ENCODE data around the gene ADAP1. TPM values are rescaled to one million over a fixed set of nuclear protein-coding genes. Genes with fewer than 3 reads are reported as not detected.
A peak's percentile ranks its signal among the peaks of the same experiment; 100 is the strongest.

The ADAP1 gene
- total and polyA plus RNA-seq, 3 experiments from 2014 or later, result 37.7 to 77.3 (median 67.7) TPM

- Histone ChIP-seq H3K27ac (ENCODE audit: low read depth, low read length) (no peak overlapping the region), H3K4me1 (ENCODE audit: insufficient read depth, low read length) (peaks cover 4% of the 10 kb centered on the region), H3K4me3 (ENCODE audit: low read length) (no peak overlapping the region), H3K9me3 (ENCODE audit: low read length) (no peaks in the 10 kb centered on the region), H3K36me3 (ENCODE audit: insufficient read depth, low read length) (no peaks in the 10 kb centered on the region), H3K27me3 (ENCODE audit: insufficient read depth, low read length, poor library complexity, severe bottlenecking) (no peaks in the 10 kb centered on the region)
- Mint-ChIP-seq H3K27me3 (no peaks in the 10 kb centered on the region), H3K4me3 (no peak overlapping the region), H3K27ac (peak overlapping the region in 1 of 8 donors; percentile 54), H3K4me1 (peaks cover 0 to 5% (median 3%) of the 10 kb centered on the region in 3 donors), H3K9me3 (no peaks in the 10 kb centered on the region), H3K36me3 (peaks cover 0 to 30% (median 0%) of the 10 kb centered on the region in 3 donors)
- no peak for DNase-seq
- ChIA-PET CTCF (interaction anchor here (1.1 to 9.5 kb wide), 2 partner anchors 28 to 66 kb away, joined by 3 to 222 read pairs; no protein-coding TSS in a partner anchor), POLR2A (no interaction called here)
These were observed 43.2 kb upstream of the ADAP1 start for GRCh38 chr7:997404-998395.

DNA sequence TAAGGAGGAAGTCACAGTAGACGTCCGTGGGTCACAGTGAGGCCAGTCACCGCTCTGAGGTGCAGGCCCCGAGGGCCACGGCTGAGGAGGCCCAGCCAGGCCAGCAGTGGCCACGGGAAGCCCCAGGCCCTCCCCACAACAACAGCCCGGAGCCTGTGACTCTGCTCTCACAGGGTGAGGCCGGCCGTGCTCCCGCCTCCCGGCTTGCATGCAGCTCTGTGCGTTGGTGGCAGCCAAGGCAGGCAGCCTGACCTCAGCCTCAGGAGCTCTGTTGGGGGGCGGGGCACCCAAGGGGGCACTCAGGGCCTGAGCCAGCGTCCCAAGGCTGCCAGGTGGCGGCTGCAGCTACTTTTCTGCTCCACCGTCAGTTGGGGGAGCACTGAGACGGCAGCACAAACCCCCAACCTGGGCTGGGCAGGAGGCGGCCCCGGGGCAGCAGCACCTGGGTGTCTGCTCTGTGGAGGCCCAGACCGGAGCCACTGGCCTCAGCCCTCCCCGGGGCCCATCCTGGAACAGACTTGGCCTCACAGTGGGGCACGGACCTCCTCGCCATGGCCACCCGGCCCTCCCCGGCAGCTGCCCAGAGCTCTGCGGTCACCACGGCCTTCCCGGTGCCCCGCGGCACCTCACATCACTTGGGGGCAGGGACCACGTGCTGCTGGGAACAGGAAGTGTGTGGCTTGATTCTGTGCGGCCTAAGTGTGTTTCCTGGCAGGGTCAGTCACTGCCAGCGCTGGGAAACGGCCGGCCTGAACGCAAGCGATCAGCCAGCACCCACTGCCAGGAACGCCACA lies 41.8 kb upstream of the ADAP1 start:
- Mint-ChIP-seq H3K4me1 (peaks cover 0 to 5% (median 3%) of the 10 kb centered on the region in 3 donors), H3K27me3 (no peaks in the 10 kb centered on the region), H3K4me3 (no peak overlapping the region), H3K27ac (no peak overlapping the region), H3K36me3 (peaks cover 0 to 30% (median 0%) of the 10 kb centered on the region in 3 donors), H3K9me3 (no peaks in the 10 kb centered on the region)
- ChIA-PET POLR2A (no interaction called here), CTCF (interaction anchor here (0.6 to 9.5 kb wide), 4 partner anchors 14 to 195 kb away, joined by 3 to 222 read pairs (median 10); partner anchors contain the start of gene CYP2W1)
- DNase-seq, result no peak
- H3K4me1 ChIP-seq (ENCODE audit: insufficient read depth, low read length), result peaks cover 5% of the 10 kb centered on the region
- H3K36me3 ChIP-seq (ENCODE audit: insufficient read depth, low read length), result no peaks in the 10 kb centered on the region
- H3K4me3 ChIP-seq (ENCODE audit: low read length), result no peak overlapping the region
- no peaks in the 10 kb centered on the region for H3K27me3 ChIP-seq (ENCODE audit: insufficient read depth, low read length, poor library complexity, severe bottlenecking)
- no peaks in the 10 kb centered on the region for H3K9me3 ChIP-seq (ENCODE audit: low read length)
- H3K27ac ChIP-seq (ENCODE audit: low read depth, low read length), result no peak overlapping the region

- no peaks in the 10 kb centered on the region for H3K9me3 ChIP-seq (ENCODE audit: low read length)
- ChIA-PET CTCF (interaction anchor here (0.6 to 9.5 kb wide), 6 partner anchors 13 to 195 kb away, joined by 3 to 222 read pairs (median 10); partner anchors contain the start of gene CYP2W1), POLR2A (no interaction called here)
- no peak overlapping the region for H3K27ac Mint-ChIP-seq
- peaks cover 5% of the 10 kb centered on the region for H3K4me1 ChIP-seq (ENCODE audit: insufficient read depth, low read length)
- no peaks in the 10 kb centered on the region for H3K27me3 ChIP-seq (ENCODE audit: insufficient read depth, low read length, poor library complexity, severe bottlenecking)
- H3K9me3 Mint-ChIP-seq, result no peaks in the 10 kb centered on the region
- H3K4me3 ChIP-seq (ENCODE audit: low read length), result no peak overlapping the region
- H3K4me3 Mint-ChIP-seq, result no peak overlapping the region
- no peak overlapping the region for H3K27ac ChIP-seq (ENCODE audit: low read depth, low read length)
- DNase-seq, result no peak
- H3K36me3 ChIP-seq (ENCODE audit: insufficient read depth, low read length), result no peaks in the 10 kb centered on the region
- H3K36me3 Mint-ChIP-seq, result peaks cover 0 to 25% (median 0%) of the 10 kb centered on the region in 3 donors
- H3K4me1 Mint-ChIP-seq, result peaks cover 0 to 5% (median 3%) of the 10 kb centered on the region in 3 donors
- no peaks in the 10 kb centered on the region for H3K27me3 Mint-ChIP-seq
These were observed 41.1 kb upstream of the ADAP1 start for GRCh38 chr7:995571-995970.

GRCh38 chr7:994592-995308 lies 40.3 kb upstream of the ADAP1 start:
- ChIA-PET POLR2A (interaction anchor here (0.6 to 0.7 kb wide), 2 partner anchors 73 to 77 kb away, joined by 3 to 5 read pairs; no protein-coding TSS in a partner anchor), CTCF (interaction anchor here (1.3 to 9.5 kb wide), 14 partner anchors 13 to 181 kb away, joined by 4 to 222 read pairs (median 14); partner anchors contain the start of genes COX19, CYP2W1 and GPR146)
- peaks cover 5% of the 10 kb centered on the region for H3K4me1 ChIP-seq (ENCODE audit: insufficient read depth, low read length)
- no peaks in the 10 kb centered on the region for H3K27me3 Mint-ChIP-seq
- no peak overlapping the region for H3K27ac ChIP-seq (ENCODE audit: low read depth, low read length)
- no peaks in the 10 kb centered on the region for H3K36me3 ChIP-seq (ENCODE audit: insufficient read depth, low read length)
- no peak overlapping the region for H3K4me3 ChIP-seq (ENCODE audit: low read length)
- peaks cover 0 to 5% (median 3%) of the 10 kb centered on the region in 3 donors for H3K4me1 Mint-ChIP-seq
- H3K27ac Mint-ChIP-seq, result no peak overlapping the region
- no peak overlapping the region for H3K4me3 Mint-ChIP-seq
- no peaks in the 10 kb centered on the region for H3K9me3 ChIP-seq (ENCODE audit: low read length)
- no peak for DNase-seq
- H3K36me3 Mint-ChIP-seq, result peaks cover 0 to 19% (median 0%) of the 10 kb centered on the region in 3 donors
- no peaks in the 10 kb centered on the region for H3K27me3 ChIP-seq (ENCODE audit: insufficient read depth, low read length, poor library complexity, severe bottlenecking)
- no peaks in the 10 kb centered on the region for H3K9me3 Mint-ChIP-seq

- ChIA-PET CTCF (interaction anchor here (0.5 to 9.5 kb wide), 51 partner anchors 8 to 671 kb away, joined by 3 to 222 read pairs (median 5); partner anchors contain the start of genes COX19, CYP2W1 and GPR146), POLR2A (interaction anchor here (1.2 to 2.0 kb wide), 2 partner anchors 73 to 264 kb away, joined by 5 to 7 read pairs; no protein-coding TSS in a partner anchor)
- Mint-ChIP-seq H3K27ac (peak overlapping the region in 1 of 8 donors; percentile 66), H3K27me3 (no peaks in the 10 kb centered on the region), H3K9me3 (no peaks in the 10 kb centered on the region), H3K4me3 (no peak overlapping the region), H3K4me1 (peaks cover 0 to 5% (median 3%) of the 10 kb centered on the region in 3 donors), H3K36me3 (peaks cover 0 to 8% (median 0%) of the 10 kb centered on the region in 3 donors)
- H3K36me3 ChIP-seq (ENCODE audit: insufficient read depth, low read length), result no peaks in the 10 kb centered on the region
- peaks cover 5% of the 10 kb centered on the region for H3K4me1 ChIP-seq (ENCODE audit: insufficient read depth, low read length)
- H3K27ac ChIP-seq (ENCODE audit: low read depth, low read length), result no peak overlapping the region
- DNase-seq, result peak; percentile 83 to 95 (median 89)
- H3K4me3 ChIP-seq (ENCODE audit: low read length), result no peak overlapping the region
- H3K27me3 ChIP-seq (ENCODE audit: insufficient read depth, low read length, poor library complexity, severe bottlenecking), result no peaks in the 10 kb centered on the region
- no peaks in the 10 kb centered on the region for H3K9me3 ChIP-seq (ENCODE audit: low read length)
These were observed 38.5 kb upstream of the ADAP1 start for GRCh38 chr7:992709-993607.

GRCh38 chr7:991729-992656 lies 37.5 kb upstream of the ADAP1 start:
- H3K4me3 ChIP-seq (ENCODE audit: low read length), result no peak overlapping the region
- ChIA-PET CTCF (interaction anchor here (0.7 to 9.5 kb wide), 33 partner anchors 10 to 188 kb away, joined by 3 to 222 read pairs (median 9); partner anchors contain the start of genes COX19, CYP2W1 and GPR146), POLR2A (interaction anchor here (0.5 to 2.0 kb wide), 2 partner anchors 74 to 83 kb away, joined by 3 to 7 read pairs; no protein-coding TSS in a partner anchor)
- H3K27me3 ChIP-seq (ENCODE audit: insufficient read depth, low read length, poor library complexity, severe bottlenecking), result no peaks in the 10 kb centered on the region
- H3K4me3 Mint-ChIP-seq, result no peak overlapping the region
- no peak overlapping the region for H3K27ac Mint-ChIP-seq
- peaks cover 0 to 5% (median 3%) of the 10 kb centered on the region in 3 donors for H3K4me1 Mint-ChIP-seq
- H3K36me3 ChIP-seq (ENCODE audit: insufficient read depth, low read length), result no peaks in the 10 kb centered on the region
- H3K9me3 ChIP-seq (ENCODE audit: low read length), result no peaks in the 10 kb centered on the region
- peaks cover 5% of the 10 kb centered on the region for H3K4me1 ChIP-seq (ENCODE audit: insufficient read depth, low read length)
- no peak for DNase-seq
- no peaks in the 10 kb centered on the region for H3K9me3 Mint-ChIP-seq
- no peak overlapping the region for H3K27ac ChIP-seq (ENCODE audit: low read depth, low read length)
- H3K27me3 Mint-ChIP-seq, result no peaks in the 10 kb centered on the region
- H3K36me3 Mint-ChIP-seq, result peaks cover 0 to 3% (median 0%) of the 10 kb centered on the region in 3 donors
